ENCODE measurements around the gene RAI1. TPM values are rescaled to one million over a fixed set of nuclear protein-coding genes. Genes with fewer than 3 reads are reported as not detected.

Gene RAI1
- total and polyA plus RNA-seq, 10 of the 15 experiments (the other 5 are each of a cell fraction or from before 2014, with no cell fraction given) = 0.66 to 37.7 (median 6.0) TPM

- TF ChIP-seq ELK1 (IDR thresholded peaks at IDR 0.05; ENCODE audit: low read depth, low read length) = no peak
- no peak for TF ChIP-seq SUZ12 (IDR thresholded peaks at IDR 0.05; ENCODE audit: unreplicated experiment)
- no peak for TF ChIP-seq KAT2A (conservative IDR thresholded peaks at IDR 0.05; ENCODE audit: control insufficient read depth, low read depth, low read length)
- TF ChIP-seq REST (IDR thresholded peaks at IDR 0.05; ENCODE audit: low read depth, low read length) = no peak
- no peak for TF ChIP-seq PML (IDR thresholded peaks at IDR 0.05; ENCODE audit: low read length)
- peak; percentile 95 for TF ChIP-seq YBX1 (IDR thresholded peaks at IDR 0.05)
- TF ChIP-seq PAX8 (IDR thresholded peaks at IDR 0.05) = no peak
- no peak for TF ChIP-seq ZNF217 (IDR thresholded peaks at IDR 0.05)
- TF ChIP-seq SUPT20H (IDR thresholded peaks at IDR 0.05; ENCODE audit: borderline replicate concordance, control insufficient read depth, low read depth, low read length) = no peak
- TF ChIP-seq RFX5 (IDR thresholded peaks at IDR 0.05; ENCODE audit: low read depth, low read length) = no peak
- TF ChIP-seq SPI1 (IDR thresholded peaks at IDR 0.05; ENCODE audit: borderline replicate concordance, insufficient read depth, low read depth, low read length) = no peak
- TF ChIP-seq ZNF592 (IDR thresholded peaks at IDR 0.05) = no peak
- TF ChIP-seq TCF3 (IDR thresholded peaks at IDR 0.05; ENCODE audit: borderline replicate concordance, insufficient read depth, low read depth, low read length) = no peak
- TF ChIP-seq ZBTB11 (CRISPR knock-in tag; IDR thresholded peaks at IDR 0.05) = no peak
- no peak for TF ChIP-seq RCOR1 (conservative IDR thresholded peaks at IDR 0.05; ENCODE audit: low read depth, low read length)
- no peak for TF ChIP-seq IRF3 (IDR thresholded peaks at IDR 0.05)
Measured at GRCh38 chr17:17691468-17692263, 10.4 kb downstream of the RAI1 start (continued).
